Left kidney (tissue), 2 donors: Measurements from ENCODE around the gene DYTN. TPM values are rescaled to one million over a fixed set of nuclear protein-coding genes. Genes with fewer than 3 reads are reported as not detected.

ENCODE experiments used
- DNase-seq: peaks from one replicate; pipeline ENCODE4 v3.0.0-alpha.2; 2013
- polyA plus RNA-seq: library from polyadenylated mRNA; unstranded; fragments of 120-200 nt; gene quantifications from one replicate; pipeline ENCODE4 v1.2.1, GENCODE V29; 2013; ENCODE audit not compliant: insufficient read length

DYTN gene
- polyA plus RNA-seq, 1 donor = not detected

DNA sequence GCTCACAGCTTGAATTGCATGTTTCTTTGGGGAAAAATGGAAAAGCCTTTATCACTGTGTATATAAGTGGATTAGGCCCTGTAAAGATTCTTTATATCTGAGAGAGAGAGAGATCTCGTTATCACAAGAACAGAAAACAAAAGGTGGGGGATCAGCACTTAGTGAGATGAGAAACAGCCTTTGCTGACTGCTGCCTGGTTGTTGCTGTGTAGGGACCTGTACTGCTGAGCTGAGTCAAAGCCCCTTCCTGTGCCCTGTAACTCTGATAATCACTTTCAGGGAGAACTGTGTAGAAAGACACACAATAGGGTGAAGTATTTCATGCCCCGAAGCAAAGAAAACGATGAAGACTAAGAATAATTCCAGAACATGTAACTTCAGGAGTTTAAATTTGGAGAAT, 106.5 kb downstream of the DYTN start:
- no peak for DNase-seq

DNA sequence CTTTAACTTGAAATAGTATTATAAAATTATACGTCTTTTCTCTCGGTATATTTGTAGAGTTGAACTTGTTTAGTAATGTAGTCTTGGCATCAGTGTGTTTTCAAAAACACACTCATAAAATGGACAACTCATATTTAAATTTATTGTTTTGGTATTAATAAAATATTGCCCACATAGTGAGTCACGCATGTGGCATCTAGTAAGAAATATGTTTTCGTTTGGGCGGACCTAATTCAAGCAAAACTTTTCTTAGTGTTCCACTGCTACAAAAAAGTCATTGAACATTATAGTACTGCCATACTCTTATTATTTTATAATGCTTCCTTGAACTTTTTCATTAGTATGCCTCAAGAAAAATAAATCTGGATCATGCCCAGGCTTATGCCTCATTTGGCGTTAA, 107.0 kb downstream of the DYTN start:
- DNase-seq = no peak

DNA sequence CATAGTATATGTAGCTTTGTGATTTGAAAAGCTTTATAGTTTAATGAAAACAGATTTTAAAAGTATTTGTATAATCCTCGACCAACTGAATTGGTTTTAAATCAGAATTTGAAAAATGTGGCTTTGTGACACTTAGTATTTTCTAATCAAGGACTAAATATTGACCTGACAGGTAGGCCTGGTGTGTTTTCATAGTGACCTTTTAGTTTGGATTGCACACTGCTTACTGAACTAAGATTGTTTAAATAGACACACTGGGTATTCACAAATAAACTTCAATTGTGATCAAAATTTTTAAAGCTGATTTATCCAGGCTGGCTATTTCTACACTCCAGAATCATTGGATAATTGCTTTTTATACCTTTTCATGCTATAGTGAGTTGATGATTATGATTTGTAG, 107.7 kb downstream of the DYTN start:
- DNase-seq = no peak

DNA sequence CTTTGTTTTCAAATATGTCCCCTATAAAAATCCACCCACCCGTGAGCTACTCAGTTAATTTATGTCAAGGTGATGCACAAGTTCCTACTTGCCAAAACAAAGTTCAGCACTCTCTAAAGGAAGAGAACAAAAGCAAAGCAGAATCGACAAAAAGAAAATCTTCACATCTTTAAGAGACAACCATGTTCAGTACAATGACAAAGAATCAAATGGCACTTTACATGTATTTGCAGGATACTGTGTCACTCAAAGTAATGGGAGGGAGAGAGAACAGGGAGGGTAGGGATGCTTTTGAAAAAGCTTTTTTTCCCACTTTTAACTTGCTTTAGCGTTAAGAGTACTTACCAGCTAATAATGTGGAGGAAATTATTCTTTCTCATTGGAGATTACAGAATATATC, 115.0 kb downstream of the DYTN start:
- DNase-seq = no peak

Other genes starting within 250 kb of the DYTN start
- gene FAM237A, start 75.9 kb downstream of the DYTN start, polyA plus RNA-seq = not detected
- 13.6 TPM for gene MDH1B, start 46.9 kb upstream of the DYTN start, polyA plus RNA-seq
- 46.8 TPM for gene FASTKD2, start 47.2 kb upstream of the DYTN start, polyA plus RNA-seq
- 1.7 TPM for gene CPO, start 221.1 kb upstream of the DYTN start, polyA plus RNA-seq